GM19238 (cell line): ENCODE results near the gene IQGAP2.
"Not testable (repeated sequence)": the region's sequence is repeated elsewhere in the genome, so short reads cannot be mapped to it uniquely, and the experiment has no call there.

Source experiments
- DNase-seq: peaks from one replicate; pipeline ENCODE4 v3.0.0; 2011; ENCODE audit warnings: low spot score; ENCODE audit not compliant: insufficient read length

Gene IQGAP2

GRCh38 chr5:76642390-76643040, 239.4 kb downstream of the IQGAP2 start:
- DNase-seq: no peak

- no peak for DNase-seq
Observed at GRCh38 chr5:76643371-76643770, 240.3 kb downstream of the IQGAP2 start.

GRCh38 chr5:76649140-76649539, 246.1 kb downstream of the IQGAP2 start:
- DNase-seq: no peak

GRCh38 chr5:76652809-76653414, 249.8 kb downstream of the IQGAP2 start:
- DNase-seq: no peak

- DNase-seq: no peak
Observed at GRCh38 chr5:76657091-76657490, 254.0 kb downstream of the IQGAP2 start.

- DNase-seq: no peak
Observed at GRCh38 chr5:76657683-76658311, 254.7 kb downstream of the IQGAP2 start.

GRCh38 chr5:76660360-76660759, 257.3 kb downstream of the IQGAP2 start:
- no peak for DNase-seq

- DNase-seq: no peak
Observed at GRCh38 chr5:76662521-76662920, 259.4 kb downstream of the IQGAP2 start.

GRCh38 chr5:76663573-76663972, 260.5 kb downstream of the IQGAP2 start:
- no peak for DNase-seq

- DNase-seq: no peak
Observed at GRCh38 chr5:76664079-76664478, 261.0 kb downstream of the IQGAP2 start.

- no peak for DNase-seq
Observed at GRCh38 chr5:76667495-76667894, 264.4 kb downstream of the IQGAP2 start.

GRCh38 chr5:76669245-76669644, 266.2 kb downstream of the IQGAP2 start:
- no peak for DNase-seq

- no peak for DNase-seq
Observed at GRCh38 chr5:76670508-76670907, 267.4 kb downstream of the IQGAP2 start.

- DNase-seq: no peak
Observed at GRCh38 chr5:76672242-76672641, 269.2 kb downstream of the IQGAP2 start.

- no peak for DNase-seq
Observed at GRCh38 chr5:76673125-76673524, 270.0 kb downstream of the IQGAP2 start.

- DNase-seq: no peak
Observed at GRCh38 chr5:76674330-76675066, 271.4 kb downstream of the IQGAP2 start.

- no peak for DNase-seq
Observed at GRCh38 chr5:76675364-76675763, 272.3 kb downstream of the IQGAP2 start.

- no peak for DNase-seq
Observed at GRCh38 chr5:76677849-76678472, 274.9 kb downstream of the IQGAP2 start.

GRCh38 chr5:76679231-76679630, 276.1 kb downstream of the IQGAP2 start:
- no peak for DNase-seq

GRCh38 chr5:76680826-76681225, 277.7 kb downstream of the IQGAP2 start:
- DNase-seq: not testable (repeated sequence)

GRCh38 chr5:76681287-76681686, 278.2 kb downstream of the IQGAP2 start:
- DNase-seq: no peak

GRCh38 chr5:76682387-76682786, 279.3 kb downstream of the IQGAP2 start:
- DNase-seq: no peak
